ENCODE measurements around the gene PRDM15. TPM values are rescaled to one million over a fixed set of nuclear protein-coding genes. Genes with fewer than 3 reads are reported as not detected.

Gene PRDM15
- total and polyA plus RNA-seq, 2 donors (not counting 1 experiment from before 2014, with no cell fraction given): 2.3 to 3.6 TPM

DNA sequence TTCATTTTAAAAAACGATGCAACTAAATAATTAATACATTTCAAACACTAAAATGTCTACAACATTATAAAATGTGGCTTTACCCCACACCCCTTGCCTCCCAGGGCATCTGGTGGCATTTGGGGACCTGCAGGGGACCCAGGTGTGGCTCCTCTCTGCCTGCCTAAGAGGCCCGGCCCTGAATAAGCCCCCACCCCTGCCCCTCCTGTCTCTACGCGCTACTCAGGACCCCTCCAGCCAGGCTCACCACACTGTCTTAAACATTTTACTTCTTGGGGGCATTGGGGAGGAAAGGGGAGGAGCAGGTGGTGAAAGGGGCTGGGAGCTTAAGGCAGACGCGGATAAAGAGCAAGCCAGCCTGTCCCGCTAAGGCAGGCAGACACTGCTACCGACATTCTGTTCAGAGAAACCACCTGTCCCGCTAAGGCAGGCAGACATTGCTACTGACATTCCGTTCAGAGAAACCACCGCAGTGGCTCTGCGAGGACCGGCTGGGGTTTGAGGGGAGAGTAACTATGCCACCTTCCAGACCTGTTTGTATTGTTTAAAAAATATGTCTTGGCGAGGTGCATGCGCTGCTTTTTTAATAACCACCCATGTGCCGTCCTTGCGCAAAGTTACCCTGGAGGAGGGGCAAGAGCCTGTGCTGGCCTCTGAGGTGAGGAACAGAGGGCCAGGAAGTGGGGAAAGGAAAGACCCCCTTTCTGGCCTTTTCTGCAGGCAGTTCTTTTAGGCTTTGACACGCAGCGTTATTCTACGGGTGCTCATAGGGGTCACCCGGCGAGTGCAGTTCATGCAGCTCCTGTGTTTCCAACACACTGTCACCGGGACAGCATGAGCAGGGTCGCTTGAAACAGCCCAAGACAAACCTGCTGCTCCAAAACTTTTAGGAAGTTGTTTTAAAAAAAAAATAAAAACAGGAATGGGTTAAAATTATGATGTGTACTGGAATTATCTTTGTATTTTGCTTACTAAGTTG, 61.0 kb downstream of the PRDM15 start:
- Histone ChIP-seq H3K4me1 (ENCODE audit: control insufficient read depth, extremely low read depth, insufficient read depth, low read length) (no peaks in the 10 kb centered on the region), H2AFZ (ENCODE audit: low read length) (no peak overlapping the region), H3K9ac (ENCODE audit: insufficient read depth, low read length) (no peak overlapping the region), H3K27me3 (ENCODE audit: control insufficient read depth, insufficient read depth, low read length) (no peaks in the 10 kb centered on the region), H3K9me3 (ENCODE audit: control insufficient read depth, insufficient read depth, low read depth, low read length) (no peaks in the 10 kb centered on the region), H3K4me2 (ENCODE audit: extremely low read depth, insufficient read depth, low read length) (no peak overlapping the region), H3K36me3 (ENCODE audit: control insufficient read depth, insufficient read depth, low read length) (peaks cover 1% of the 10 kb centered on the region), H3K4me3 (replicated peaks in 1 of 4; ENCODE audit: control extremely low read depth in 1 of 4, insufficient read depth in 1 of 4, low read depth in 3 of 4, low read length in 4 of 4) (no peak overlapping the region), H4K20me1 (ENCODE audit: control insufficient read depth, extremely low read depth, insufficient read depth, low read length) (peaks cover 2% of the 10 kb centered on the region), H3K27ac (ENCODE audit: insufficient read depth, low read length) (no peak overlapping the region), H3K79me2 (ENCODE audit: control insufficient read depth, insufficient read depth, low read length) (no peaks in the 10 kb centered on the region)
- no peak for DNase-seq (ENCODE audit: low read depth in 2 of 2)
- TF ChIP-seq, protein P1, sequence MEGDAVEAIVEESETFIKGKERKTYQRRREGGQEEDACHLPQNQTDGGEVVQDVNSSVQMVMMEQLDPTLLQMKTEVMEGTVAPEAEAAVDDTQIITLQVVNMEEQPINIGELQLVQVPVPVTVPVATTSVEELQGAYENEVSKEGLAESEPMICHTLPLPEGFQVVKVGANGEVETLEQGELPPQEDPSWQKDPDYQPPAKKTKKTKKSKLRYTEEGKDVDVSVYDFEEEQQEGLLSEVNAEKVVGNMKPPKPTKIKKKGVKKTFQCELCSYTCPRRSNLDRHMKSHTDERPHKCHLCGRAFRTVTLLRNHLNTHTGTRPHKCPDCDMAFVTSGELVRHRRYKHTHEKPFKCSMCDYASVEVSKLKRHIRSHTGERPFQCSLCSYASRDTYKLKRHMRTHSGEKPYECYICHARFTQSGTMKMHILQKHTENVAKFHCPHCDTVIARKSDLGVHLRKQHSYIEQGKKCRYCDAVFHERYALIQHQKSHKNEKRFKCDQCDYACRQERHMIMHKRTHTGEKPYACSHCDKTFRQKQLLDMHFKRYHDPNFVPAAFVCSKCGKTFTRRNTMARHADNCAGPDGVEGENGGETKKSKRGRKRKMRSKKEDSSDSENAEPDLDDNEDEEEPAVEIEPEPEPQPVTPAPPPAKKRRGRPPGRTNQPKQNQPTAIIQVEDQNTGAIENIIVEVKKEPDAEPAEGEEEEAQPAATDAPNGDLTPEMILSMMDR (conservative IDR thresholded peaks at IDR 0.05 in 1 of 2, IDR thresholded peaks at IDR 0.05 in 1 of 2; ENCODE audit: low read depth in 1 of 2, low read length in 2 of 2): no peak

DNA sequence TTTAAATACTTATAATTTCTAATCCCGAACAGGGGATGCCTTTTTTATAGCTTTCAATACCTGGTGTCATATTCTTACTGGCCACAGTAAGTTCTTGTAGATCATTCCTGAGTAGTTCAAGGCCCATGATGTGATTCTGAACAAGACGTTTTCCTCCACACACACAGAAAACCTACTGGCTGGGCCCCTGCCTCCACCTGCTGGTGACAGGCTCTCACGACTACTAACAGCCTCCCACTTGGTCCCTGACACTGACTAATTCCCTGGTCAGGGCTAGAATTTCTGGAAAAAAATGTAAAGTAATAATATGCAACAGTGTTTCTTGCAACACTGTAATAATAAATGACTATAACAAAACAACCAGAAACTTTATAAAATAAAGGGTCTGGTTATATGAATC, 61.9 kb downstream of the PRDM15 start:
- H3K9me3 ChIP-seq (ENCODE audit: control insufficient read depth, insufficient read depth, low read depth, low read length): no peaks in the 10 kb centered on the region
- DNase-seq (ENCODE audit: low read depth in 2 of 2): peak; percentile 62 to 73
- no peak overlapping the region for H2AFZ ChIP-seq (ENCODE audit: low read length)
- H3K27me3 ChIP-seq (ENCODE audit: control insufficient read depth, insufficient read depth, low read length): no peaks in the 10 kb centered on the region
- peaks cover 2% of the 10 kb centered on the region for H4K20me1 ChIP-seq (ENCODE audit: control insufficient read depth, extremely low read depth, insufficient read depth, low read length)
- peaks cover 1% of the 10 kb centered on the region for H3K36me3 ChIP-seq (ENCODE audit: control insufficient read depth, insufficient read depth, low read length)
- no peaks in the 10 kb centered on the region for H3K4me1 ChIP-seq (ENCODE audit: control insufficient read depth, extremely low read depth, insufficient read depth, low read length)
- H3K79me2 ChIP-seq (ENCODE audit: control insufficient read depth, insufficient read depth, low read length): no peaks in the 10 kb centered on the region
- TF ChIP-seq EZH2 (IDR thresholded peaks at IDR 0.05; ENCODE audit: low read length, missing control alignments): no peak
- TF ChIP-seq, protein P1 (conservative IDR thresholded peaks at IDR 0.05 in 1 of 2, IDR thresholded peaks at IDR 0.05 in 1 of 2; ENCODE audit: low read depth in 1 of 2, low read length in 2 of 2): peak; percentile 64 to 79
- no peak overlapping the region for H3K27ac ChIP-seq (ENCODE audit: insufficient read depth, low read length)
- H3K4me2 ChIP-seq (ENCODE audit: extremely low read depth, insufficient read depth, low read length): no peak overlapping the region
- H3K9ac ChIP-seq (ENCODE audit: insufficient read depth, low read length): no peak overlapping the region
- H3K4me3 ChIP-seq (replicated peaks in 1 of 4; ENCODE audit: control extremely low read depth in 1 of 4, insufficient read depth in 1 of 4, low read depth in 3 of 4, low read length in 4 of 4): no peak overlapping the region

DNA sequence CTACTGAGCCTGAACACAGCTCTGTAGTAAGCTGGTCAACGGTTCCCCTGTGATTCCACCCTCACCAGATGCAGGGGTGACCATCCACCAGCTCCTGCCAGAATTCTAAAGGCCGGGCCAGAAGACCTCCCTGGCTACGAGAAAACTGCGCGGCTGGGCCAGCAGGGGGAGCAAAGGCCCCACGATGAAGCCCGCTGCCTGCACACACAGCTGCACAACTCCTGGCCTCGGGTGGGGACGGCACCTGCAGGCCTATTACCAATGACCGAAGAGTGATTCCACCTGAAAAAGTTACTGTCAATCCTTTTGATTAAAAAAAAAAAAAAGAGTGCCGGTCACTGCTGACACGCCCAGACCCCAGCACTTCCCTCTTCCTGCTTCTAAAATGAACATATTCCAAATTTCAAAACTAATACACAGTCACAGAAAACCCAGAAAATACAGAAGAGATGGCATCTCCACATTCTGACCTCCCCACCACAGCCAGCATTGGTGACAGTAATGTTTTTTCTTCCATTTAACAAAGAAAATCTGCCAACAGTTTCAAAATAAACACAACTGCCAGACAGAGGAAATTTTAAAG, 62.5 kb downstream of the PRDM15 start:
- peak; percentile 42 to 56 for DNase-seq (ENCODE audit: low read depth in 2 of 2)
- no peak for TF ChIP-seq EZH2 (IDR thresholded peaks at IDR 0.05; ENCODE audit: low read length, missing control alignments)
- TF ChIP-seq, protein P1 (conservative IDR thresholded peaks at IDR 0.05 in 1 of 2, IDR thresholded peaks at IDR 0.05 in 1 of 2; ENCODE audit: low read depth in 1 of 2, low read length in 2 of 2): peak; percentile 76 to 83
- Histone ChIP-seq H3K79me2 (ENCODE audit: control insufficient read depth, insufficient read depth, low read length) (no peaks in the 10 kb centered on the region), H3K4me3 (replicated peaks in 1 of 4; ENCODE audit: control extremely low read depth in 1 of 4, insufficient read depth in 1 of 4, low read depth in 3 of 4, low read length in 4 of 4) (no peak overlapping the region), H3K4me2 (ENCODE audit: extremely low read depth, insufficient read depth, low read length) (no peak overlapping the region), H3K36me3 (ENCODE audit: control insufficient read depth, insufficient read depth, low read length) (peaks cover 1% of the 10 kb centered on the region), H4K20me1 (ENCODE audit: control insufficient read depth, extremely low read depth, insufficient read depth, low read length) (peaks cover 2% of the 10 kb centered on the region), H2AFZ (ENCODE audit: low read length) (no peak overlapping the region), H3K9me3 (ENCODE audit: control insufficient read depth, insufficient read depth, low read depth, low read length) (no peaks in the 10 kb centered on the region), H3K27me3 (ENCODE audit: control insufficient read depth, insufficient read depth, low read length) (no peaks in the 10 kb centered on the region), H3K27ac (ENCODE audit: insufficient read depth, low read length) (no peak overlapping the region), H3K9ac (ENCODE audit: insufficient read depth, low read length) (no peak overlapping the region), H3K4me1 (ENCODE audit: control insufficient read depth, extremely low read depth, insufficient read depth, low read length) (no peaks in the 10 kb centered on the region)

Measured in fibroblast of lung (primary cell).